GM12878 (cell line): ENCODE measurements around the gene ADRA2B. TPM values are rescaled to one million over a fixed set of nuclear protein-coding genes. Genes with fewer than 3 reads are reported as not detected.

Experiments used
- ATAC-seq: fragments of 200-7000 bp; cut with Tn5 transposase; 3 replicates; pipeline ENCODE4 v1.9.1; 2020; ENCODE audit warnings: mild to moderate bottlenecking, moderate library complexity
- BruUV-seq: library from RNA; stranded (reverse); fragments of 400-500 nt; replicated peaks from 2 replicates; lab custom pipeline; 2021; lab: Mats Ljungman, UMichigan
- CTCF ChIA-PET: fragments of 300-600 bp; sonication (Branson Sonifier 250); formaldehyde crosslinking; extraction: SDS; loops from one replicate; lab custom pipeline; 2021; ENCODE audit warnings: inconsistent platforms; lab: Yijun Ruan, JAX
- POLR2A ChIA-PET: fragments of 350-600 bp; formaldehyde crosslinking; extraction: SDS; loops from one replicate; lab custom pipeline; 2021; ENCODE audit warnings: inconsistent platforms; lab: Charles Lee
- RAD21 ChIA-PET: fragments of 300-600 bp; sonication (Branson Sonifier 250); formaldehyde crosslinking; loops from one replicate; lab custom pipeline; 2023; ENCODE audit warnings: antibody characterized with exemption; ENCODE audit not compliant: unreplicated experiment; lab: Charles Lee
- SMC1A ChIA-PET: fragments of 300-600 bp; sonication (Branson Sonifier 250); formaldehyde crosslinking; loops from one replicate; lab custom pipeline; 2023; ENCODE audit not compliant: unreplicated experiment, uncharacterized antibody; lab: Charles Lee
- DNase-seq: peaks from one replicate; pipeline ENCODE4 v3.0.0-alpha.2; 2011; ENCODE audit warnings: low read depth, low spot score
- FAIRE-seq: peaks from 3 replicates; lab custom pipeline; 2011; peaks lifted over from hg19 to GRCh38; lab: Jason Lieb, UNC
- H2AFZ ChIP-seq: 2 replicates; pipeline ENCODE4 v1.6.0; 2011; ENCODE audit warnings: low read depth, low read length, control low read depth; ENCODE audit not compliant: control insufficient read depth
- H3K27ac ChIP-seq: 2 replicates; pipeline ENCODE4 v1.5.1; 2011; ENCODE audit warnings: control low read depth; ENCODE audit not compliant: control insufficient read depth, insufficient read depth
- H3K27me3 ChIP-seq, 2 experiments: replicated peaks in 1 of 2; 2 replicates each; pipeline versions ENCODE4 v1.6.0 to v1.6.1; 2011; ENCODE audit warnings: low read length in 1 of 2; ENCODE audit not compliant: control insufficient read depth in 2 of 2, insufficient read depth in 2 of 2
- H3K36me3 ChIP-seq, 2 experiments: 2 replicates each; pipeline ENCODE4 v1.5.1; 2011; ENCODE audit warnings: low read length in 1 of 2; ENCODE audit not compliant: control insufficient read depth in 2 of 2, insufficient read depth in 2 of 2
- H3K4me1 ChIP-seq: 2 replicates; pipeline ENCODE4 v1.6.1; 2011; ENCODE audit warnings: mild to moderate bottlenecking, low read length, moderate library complexity, mixed read lengths; ENCODE audit not compliant: control insufficient read depth, insufficient read depth
- H3K4me2 ChIP-seq: 2 replicates; pipeline ENCODE4 v1.6.0; 2011; ENCODE audit warnings: control low read depth; ENCODE audit not compliant: control insufficient read depth, insufficient read depth
- H3K4me3 ChIP-seq: fragments of 200-600 bp; sonication (generic); 2 replicates; pipeline ENCODE4 v1.5.1; 2016
- H3K79me2 ChIP-seq: 2 replicates; pipeline ENCODE4 v1.6.0; 2011; ENCODE audit warnings: low read length; ENCODE audit not compliant: control insufficient read depth, insufficient read depth
- H3K9ac ChIP-seq: 2 replicates; pipeline ENCODE4 v1.8.0; 2011; ENCODE audit warnings: low read length, control low read depth, mixed read lengths; ENCODE audit not compliant: control insufficient read depth, insufficient read depth
- H3K9me3 ChIP-seq: replicated peaks from 3 replicates; pipeline ENCODE4 v1.5.1; 2011; ENCODE audit warnings: mild to moderate bottlenecking, low read length; ENCODE audit not compliant: control insufficient read depth, insufficient read depth
- H4K20me1 ChIP-seq: 2 replicates; pipeline ENCODE4 v1.6.0; 2011; ENCODE audit not compliant: control insufficient read depth, insufficient read depth
- BCL11A ChIP-seq: IDR thresholded peaks from 2 replicates; pipeline ENCODE4 v1.6.1; 2011; ENCODE audit warnings: low read depth, low read length
- BHLHE40 ChIP-seq, 2 experiments: fragments of 450-650 bp in 1 of 2; IDR thresholded peaks; 2 replicates each; pipeline ENCODE4 v1.6.1; 2011 to 2017; ENCODE audit warnings: low read depth in 2 of 2, borderline replicate concordance in 1 of 2, improper control_type of control experiment in 1 of 2, low read length in 1 of 2, mild to moderate bottlenecking in 1 of 2
- BMI1 ChIP-seq: fragments of 450-650 bp; IDR thresholded peaks from 2 replicates; pipeline ENCODE4 v1.6.1; 2016; ENCODE audit warnings: mild to moderate bottlenecking, moderate library complexity, borderline replicate concordance
- BRCA1 ChIP-seq: IDR thresholded peaks from 2 replicates; pipeline ENCODE4 v1.6.1; 2011; ENCODE audit warnings: low read depth, low read length, improper control_type of control experiment
- CBX5 ChIP-seq: sonication (generic); IDR thresholded peaks from 2 replicates; pipeline ENCODE4 v1.6.1; 2016; ENCODE audit warnings: low read depth, moderate library complexity, mild to moderate bottlenecking, inconsistent platforms
- CEBPB ChIP-seq, 2 experiments: fragments of 150-350 bp in 1 of 2; IDR thresholded peaks; 2 replicates each; pipeline ENCODE4 v1.6.1; 2012 to 2014; ENCODE audit warnings: low read depth in 2 of 2, low read length in 2 of 2, borderline replicate concordance in 1 of 2, inconsistent platforms in 1 of 2
- CREM ChIP-seq: IDR thresholded peaks from 2 replicates; pipeline ENCODE4 v1.6.1; 2014; ENCODE audit warnings: antibody characterized with exemption, low read depth
- MYC ChIP-seq: IDR thresholded peaks from 2 replicates; pipeline ENCODE4 v1.6.1; 2011; ENCODE audit warnings: mild to moderate bottlenecking, low read length, moderate library complexity, inconsistent platforms; ENCODE audit not compliant: insufficient read depth, insufficient replicate concordance, insufficient read length, severe bottlenecking
- PRDM15 ChIP-seq: fragments of 450-650 bp; formaldehyde crosslinking; IDR thresholded peaks from 2 replicates; pipeline ENCODE4 v1.4.0; 2020; ENCODE audit warnings: mild to moderate bottlenecking, moderate library complexity
- SP1 ChIP-seq: IDR thresholded peaks from one replicate; pipeline ENCODE4 v1.6.1; 2011; ENCODE audit warnings: low read depth, low read length
- SRF ChIP-seq, 2 experiments: IDR thresholded peaks; 2 replicates each; pipeline ENCODE4 v1.6.1; 2011; ENCODE audit warnings: low read depth in 2 of 2, low read length in 2 of 2, mild to moderate bottlenecking in 1 of 2, moderate library complexity in 1 of 2
- STAT1 ChIP-seq: fragments of 450-650 bp; conservative IDR thresholded peaks from 2 replicates; pipeline ENCODE4 v1.6.1; 2014; ENCODE audit warnings: antibody characterized with exemption, mild to moderate bottlenecking
- SUZ12 ChIP-seq: fragments of 200-600 bp; sonication (generic); IDR thresholded peaks from one replicate; pipeline ENCODE4 v1.6.1; 2018; ENCODE audit warnings: antibody characterized with exemption, mild to moderate bottlenecking; ENCODE audit not compliant: unreplicated experiment
- ZBTB40 ChIP-seq: fragments of 450-650 bp; IDR thresholded peaks from 2 replicates; pipeline ENCODE4 v1.6.1; 2016; ENCODE audit warnings: mild to moderate bottlenecking, moderate library complexity, borderline replicate concordance
- WGBS: methylation state at CpG from one replicate; pipeline ENCODE4 v1.1.6; 2016; ENCODE audit warnings: low lambda C conversion rate; ENCODE audit not compliant: insufficient replicate concordance, insufficient coverage; ENCODE audit errors: missing lambda C conversion rate; 5-methylcytosine and 5-hydroxymethylcytosine counted together
- in situ Hi-C: fragments of 300-500 bp; cut with MboI; formaldehyde crosslinking; loops from 9 replicates; pipeline ENCODE4 v1.14.3; 2018; ENCODE audit warnings: mixed read lengths
- intact Hi-C: fragments of 100-400 bp; cut with micrococcal nuclease; formaldehyde crosslinking; loops from one replicate; pipeline ENCODE4 v1.14.2; 2022; ENCODE audit not compliant: unreplicated experiment
- polyA plus RNA-seq, 11 experiments: library from polyadenylated mRNA; depleted of rRNA in 4 of 11; unstranded in 6 of 11; stranded (reverse) in 5 of 11; fragments of >200 nt; fragmentation: Nextera tagmentation in 4 of 11; fragmentation: Illumina TruSeq in 1 of 11; extraction: Ambion mirVana in 4 of 11; extraction: Trizol in 1 of 11; gene quantifications; 1 replicate in 1 of 11; 2 replicates in 10 of 11; pipeline versions ENCODE4 v1.2.1 to v1.2.3, GENCODE V29; 2011 to 2016; ENCODE audit warnings: inconsistent platforms in 2 of 11, missing spikeins in 2 of 11, low read depth in 1 of 11
- total RNA-seq, 4 experiments: library from RNA; depleted of rRNA in 3 of 4; stranded (reverse); fragments of >200 nt in 3 of 4; fragmentation: Illumina TruSeq in 1 of 4; extraction: Trizol in 1 of 4; gene quantifications; 2 replicates each; pipeline versions ENCODE4 v1.2.1 to v1.2.3, GENCODE V29; 2013 to 2021
- TF ChIP-seq, protein P1 (sequence below): fragments of 450-650 bp; IDR thresholded peaks from 2 replicates; pipeline ENCODE4 v1.6.1; 2014; ENCODE audit warnings: mild to moderate bottlenecking

The ADRA2B gene
- total and polyA plus RNA-seq, 10 of the 15 experiments (the other 5 are each of a cell fraction or from before 2014, with no cell fraction given): 0.01 to 0.10 (median 0.04) TPM; not detected in 6

- H4K20me1 ChIP-seq: no peaks in the 10 kb centered on the region
- H3K79me2 ChIP-seq: no peaks in the 10 kb centered on the region
- RAD21 ChIA-PET: no interaction called here
- H3K9ac ChIP-seq: no peak overlapping the region
- in situ Hi-C loops: no loop called here
- H2AFZ ChIP-seq: no peak overlapping the region
- intact Hi-C loops: no loop called here
- no peak overlapping the region for H3K4me2 ChIP-seq
- no peaks in the 10 kb centered on the region for H3K36me3 ChIP-seq
- DNase-seq (no peak), ATAC-seq (no peak), FAIRE-seq (no peak)
- POLR2A ChIA-PET: no interaction called here
- H3K9me3 ChIP-seq: no peaks in the 10 kb centered on the region
- WGBS: 17% methylated on average over 5 of the region's 5 CpGs
- H3K4me3 ChIP-seq: no peak overlapping the region
- SMC1A ChIA-PET: no interaction called here
- CTCF ChIA-PET: interaction anchor here (1.8 kb wide), 1 partner anchor 78 kb away, joined by 5 read pairs; no protein-coding TSS in a partner anchor
- H3K4me1 ChIP-seq: no peaks in the 10 kb centered on the region
- no TSS peak for BruUV-seq
- no peak overlapping the region for H3K27ac ChIP-seq
- no peaks in the 10 kb centered on the region for H3K27me3 ChIP-seq
- TF ChIP-seq CREM (no peak), CEBPB (IDR thresholded peaks at IDR 0.05; ENCODE audit: borderline replicate concordance in 1 of 2, low read depth in 2 of 2, low read length in 2 of 2) (no peak), SRF (IDR thresholded peaks at IDR 0.05; ENCODE audit: low read depth in 2 of 2, low read length in 2 of 2) (no peak), ZBTB40 (no peak), BRCA1 (no peak), MYC (no peak), BMI1 (no peak), CBX5 (no peak), SUZ12 (no peak), PRDM15 (no peak), SP1 (no peak), BHLHE40 (IDR thresholded peaks at IDR 0.05; ENCODE audit: borderline replicate concordance in 1 of 2, low read depth in 2 of 2, low read length in 1 of 2) (no peak), BCL11A (no peak), STAT1 (no peak)
- TF ChIP-seq, protein P1, sequence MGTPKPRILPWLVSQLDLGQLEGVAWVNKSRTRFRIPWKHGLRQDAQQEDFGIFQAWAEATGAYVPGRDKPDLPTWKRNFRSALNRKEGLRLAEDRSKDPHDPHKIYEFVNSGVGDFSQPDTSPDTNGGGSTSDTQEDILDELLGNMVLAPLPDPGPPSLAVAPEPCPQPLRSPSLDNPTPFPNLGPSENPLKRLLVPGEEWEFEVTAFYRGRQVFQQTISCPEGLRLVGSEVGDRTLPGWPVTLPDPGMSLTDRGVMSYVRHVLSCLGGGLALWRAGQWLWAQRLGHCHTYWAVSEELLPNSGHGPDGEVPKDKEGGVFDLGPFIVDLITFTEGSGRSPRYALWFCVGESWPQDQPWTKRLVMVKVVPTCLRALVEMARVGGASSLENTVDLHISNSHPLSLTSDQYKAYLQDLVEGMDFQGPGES: no peak
These were observed 18.9 kb downstream of the ADRA2B start for GRCh38 chr2:96097441-96097840.
